HFF-Myc (cell line): Measurements from ENCODE around the gene NOS1.
"Not testable (repeated sequence)": the region's sequence is repeated elsewhere in the genome, so short reads cannot be mapped to it uniquely, and the experiment has no call there.

ENCODE experiments used
- DNase-seq: peaks from one replicate; pipeline ENCODE4 v3.0.0-alpha.2; 2011; ENCODE audit warnings: low read depth; ENCODE audit errors: extremely low read depth
- H3K4me3 ChIP-seq: replicated peaks from 2 replicates; pipeline ENCODE4 v1.5.1; 2011; ENCODE audit warnings: low read depth, mild to moderate bottlenecking, control low read depth, low read length
- TF ChIP-seq, protein P1 (sequence below): IDR thresholded peaks from 2 replicates; pipeline ENCODE4 v1.5.1; 2012; ENCODE audit warnings: mild to moderate bottlenecking, low read depth, low read length, control low read depth; ENCODE audit errors: missing control alignments

The NOS1 gene

DNA sequence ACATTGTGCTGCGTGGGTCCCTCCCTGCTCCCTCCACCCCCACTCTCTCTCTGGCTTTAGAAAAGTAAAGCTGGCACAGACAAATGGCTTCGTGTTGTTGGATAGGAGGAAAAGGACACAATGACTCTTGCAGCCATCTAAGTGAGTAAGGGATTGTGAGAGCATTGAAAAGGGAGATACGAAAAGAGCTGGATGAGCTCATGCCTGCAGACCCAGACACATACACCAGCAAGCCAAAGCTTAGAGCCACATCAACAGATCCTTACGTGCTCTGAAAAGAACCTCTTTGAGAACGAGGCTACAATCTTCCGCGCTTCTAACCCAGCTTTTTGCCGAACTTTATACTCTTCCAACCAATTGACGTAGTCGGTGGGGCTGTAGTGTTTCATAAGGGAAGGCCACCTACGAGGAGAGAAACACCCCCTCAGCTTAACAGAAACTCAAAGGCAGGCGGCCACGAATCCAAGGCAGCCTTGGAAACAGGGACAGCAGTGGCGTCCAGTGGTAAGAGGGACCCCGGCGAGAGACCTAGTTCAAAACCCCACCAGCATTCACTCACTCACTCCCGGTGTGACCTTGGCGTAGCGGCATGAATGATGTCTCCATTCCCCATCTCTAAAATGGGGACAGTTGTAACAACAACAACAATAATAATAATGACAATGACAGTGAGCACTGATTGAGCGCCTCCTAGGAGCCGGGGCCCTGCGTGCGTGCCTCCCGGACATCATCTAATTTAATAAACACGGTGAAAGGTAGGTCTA, 172.3 kb downstream of the NOS1 start:
- TF ChIP-seq, protein P1, sequence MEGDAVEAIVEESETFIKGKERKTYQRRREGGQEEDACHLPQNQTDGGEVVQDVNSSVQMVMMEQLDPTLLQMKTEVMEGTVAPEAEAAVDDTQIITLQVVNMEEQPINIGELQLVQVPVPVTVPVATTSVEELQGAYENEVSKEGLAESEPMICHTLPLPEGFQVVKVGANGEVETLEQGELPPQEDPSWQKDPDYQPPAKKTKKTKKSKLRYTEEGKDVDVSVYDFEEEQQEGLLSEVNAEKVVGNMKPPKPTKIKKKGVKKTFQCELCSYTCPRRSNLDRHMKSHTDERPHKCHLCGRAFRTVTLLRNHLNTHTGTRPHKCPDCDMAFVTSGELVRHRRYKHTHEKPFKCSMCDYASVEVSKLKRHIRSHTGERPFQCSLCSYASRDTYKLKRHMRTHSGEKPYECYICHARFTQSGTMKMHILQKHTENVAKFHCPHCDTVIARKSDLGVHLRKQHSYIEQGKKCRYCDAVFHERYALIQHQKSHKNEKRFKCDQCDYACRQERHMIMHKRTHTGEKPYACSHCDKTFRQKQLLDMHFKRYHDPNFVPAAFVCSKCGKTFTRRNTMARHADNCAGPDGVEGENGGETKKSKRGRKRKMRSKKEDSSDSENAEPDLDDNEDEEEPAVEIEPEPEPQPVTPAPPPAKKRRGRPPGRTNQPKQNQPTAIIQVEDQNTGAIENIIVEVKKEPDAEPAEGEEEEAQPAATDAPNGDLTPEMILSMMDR: no peak
- peak overlapping the region; percentile 93 for H3K4me3 ChIP-seq
- DNase-seq: no peak

DNA sequence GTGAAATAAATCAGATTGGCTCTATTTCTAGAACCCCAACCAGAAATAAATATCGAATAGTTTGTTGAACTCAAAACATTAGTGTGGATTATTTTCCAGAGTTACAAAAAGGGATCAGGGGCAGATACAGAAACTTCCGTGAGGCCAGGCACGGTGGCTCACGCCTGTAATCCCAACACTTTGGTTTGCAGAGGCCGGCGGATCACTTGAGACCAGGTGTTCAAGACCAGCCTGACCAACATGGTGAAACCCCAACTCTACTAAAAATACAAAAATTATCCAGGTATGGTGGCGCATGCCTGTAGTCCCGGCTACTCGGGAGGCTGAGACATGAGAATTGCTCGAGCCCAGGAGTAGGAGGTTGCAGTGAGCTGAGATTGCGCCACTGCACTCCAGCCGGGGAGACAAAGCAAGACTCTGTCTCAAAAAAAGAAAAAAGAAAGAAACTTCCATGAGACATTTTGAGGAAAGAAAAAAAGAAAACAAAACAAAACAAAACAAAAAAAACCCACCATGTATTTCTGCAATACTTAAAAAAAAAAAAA, 173.2 kb downstream of the NOS1 start:
- no peak for DNase-seq
- TF ChIP-seq, protein P1: no peak
- H3K4me3 ChIP-seq: peak overlapping the region; percentile 93; the same call in 1 of the 2 replicates

DNA sequence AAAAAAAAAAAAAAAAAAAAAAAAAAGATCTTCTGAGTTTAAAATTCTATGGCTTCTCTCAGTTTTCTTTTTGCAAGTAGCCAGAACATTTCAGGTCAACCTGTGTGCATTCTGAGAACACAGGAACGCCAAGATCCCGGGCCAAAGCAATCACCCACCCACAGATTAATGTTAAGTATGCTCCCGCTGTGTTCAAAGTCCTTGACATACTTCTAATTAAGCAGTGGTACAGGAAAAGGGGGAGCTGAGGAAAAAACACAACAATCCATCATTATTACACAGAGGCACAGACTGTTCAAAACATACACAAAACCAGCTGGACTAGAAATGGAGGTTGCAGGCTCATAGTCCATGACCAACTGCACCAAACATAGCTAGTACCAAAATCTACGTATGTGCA, 174.0 kb downstream of the NOS1 start:
- TF ChIP-seq, protein P1: no peak
- no peak overlapping the region for H3K4me3 ChIP-seq
- no peak for DNase-seq

DNA sequence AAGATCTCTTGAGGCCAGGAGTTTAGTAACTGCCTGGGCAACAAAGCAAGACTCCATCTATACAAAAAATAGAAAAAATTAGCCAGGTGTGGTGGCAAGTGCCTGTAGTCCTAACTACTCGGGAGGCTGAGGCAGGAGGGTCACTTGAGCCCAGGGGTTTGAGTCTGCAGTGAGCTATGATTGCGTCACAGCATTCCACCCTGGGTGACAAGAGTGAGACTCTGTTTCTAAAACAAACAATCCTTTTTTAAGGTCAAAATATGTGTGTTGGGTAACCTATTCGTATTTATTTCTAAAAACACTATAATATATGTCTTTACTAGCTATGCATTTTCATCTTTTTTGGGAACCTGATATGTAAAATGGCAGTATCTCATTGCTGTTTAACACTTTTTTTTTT, 178.6 kb downstream of the NOS1 start:
- TF ChIP-seq, protein P1: no peak
- no peak for DNase-seq
- H3K4me3 ChIP-seq: no peak overlapping the region

DNA sequence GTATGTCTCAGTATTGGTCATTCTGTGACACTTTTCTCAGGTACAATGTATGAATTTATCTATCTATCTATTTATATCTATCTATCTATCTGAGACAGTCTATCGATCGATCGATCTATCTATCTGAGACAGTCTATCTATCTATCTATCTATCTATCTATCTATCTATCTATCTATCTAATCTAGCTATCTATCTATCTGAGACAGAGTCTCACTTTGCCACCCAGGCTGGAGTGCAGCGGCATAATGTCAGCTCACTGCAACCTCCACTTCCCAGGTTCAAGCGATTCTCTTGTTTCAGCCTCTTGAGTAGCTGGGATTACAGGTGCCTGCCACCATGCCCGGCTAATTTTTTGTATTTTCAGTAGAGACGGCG, 180.0 kb downstream of the NOS1 start:
- not testable (repeated sequence) for DNase-seq, H3K4me3 ChIP-seq

DNA sequence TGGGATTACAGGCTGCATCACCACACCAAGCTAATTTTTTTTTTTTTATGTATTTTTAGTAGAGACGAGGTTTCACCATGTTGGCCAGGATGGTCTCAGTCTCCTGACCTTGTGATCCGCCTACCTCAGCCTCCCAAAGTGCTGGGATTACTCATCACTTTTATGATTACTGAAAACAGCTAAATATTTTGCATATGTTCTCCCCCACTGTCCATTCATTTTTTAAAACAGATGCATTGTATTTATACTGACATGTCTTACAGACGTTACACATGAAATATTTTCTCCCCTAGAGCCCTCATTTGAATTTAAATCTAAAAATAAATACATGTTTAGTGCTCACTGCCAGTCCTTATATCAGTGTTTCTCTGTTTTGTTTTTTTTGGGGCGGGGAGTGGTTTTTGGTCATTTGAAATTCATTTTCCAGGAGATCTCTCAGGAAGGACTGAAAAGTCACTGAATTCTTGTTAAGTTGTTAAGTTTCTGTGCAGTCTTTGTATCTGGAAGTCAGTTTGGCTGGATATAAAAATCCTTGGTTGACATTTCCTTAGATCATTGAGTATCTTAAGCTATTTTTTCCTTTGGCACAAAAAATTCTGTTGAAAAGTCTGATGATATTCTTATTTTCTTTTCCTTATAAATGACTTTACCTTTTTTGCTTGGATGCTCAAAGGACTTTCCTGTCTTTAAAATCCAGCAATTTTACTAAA, 180.5 kb downstream of the NOS1 start:
- TF ChIP-seq, protein P1: no peak
- H3K4me3 ChIP-seq: no peak overlapping the region
- DNase-seq: no peak

DNA sequence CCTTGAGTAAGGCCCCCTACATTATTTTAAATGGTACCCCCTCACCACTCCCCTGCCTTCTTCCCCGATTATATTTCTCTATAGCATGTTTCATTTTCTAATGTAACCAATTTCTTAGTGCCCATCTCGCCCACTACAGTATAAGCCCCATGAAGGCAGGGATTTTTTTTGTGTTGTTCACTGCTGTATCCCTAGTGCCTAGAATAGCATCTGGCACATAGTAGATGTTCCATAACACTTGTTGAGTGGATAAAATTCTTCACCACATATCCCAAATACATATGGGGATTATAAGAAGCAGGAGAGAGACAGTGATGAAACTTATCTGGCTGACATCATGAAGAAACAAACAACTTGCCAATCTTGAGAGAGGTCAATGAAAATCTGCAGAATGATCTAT, 182.7 kb downstream of the NOS1 start:
- H3K4me3 ChIP-seq: no peak overlapping the region
- TF ChIP-seq, protein P1: no peak

More for the DNA sequence above, 182.7 kb downstream of the NOS1 start:
- DNase-seq: no peak
